GM12878 (cell line): ENCODE results near the gene LGALS4. TPM values are rescaled to one million over a fixed set of nuclear protein-coding genes. Genes with fewer than 3 reads are reported as not detected.
A peak's percentile ranks its signal among the peaks of the same experiment; 100 is the strongest.

Source experiments
- ATAC-seq: fragments of 200-7000 bp; cut with Tn5 transposase; 3 replicates; pipeline ENCODE4 v1.9.1; 2020; ENCODE audit warnings: mild to moderate bottlenecking, moderate library complexity
- BruUV-seq: library from RNA; stranded (reverse); fragments of 400-500 nt; replicated peaks from 2 replicates; lab custom pipeline; 2021; lab: Mats Ljungman, UMichigan
- CTCF ChIA-PET: fragments of 300-600 bp; sonication (Branson Sonifier 250); formaldehyde crosslinking; extraction: SDS; loops from one replicate; lab custom pipeline; 2021; ENCODE audit warnings: inconsistent platforms; lab: Yijun Ruan, JAX
- POLR2A ChIA-PET: fragments of 350-600 bp; formaldehyde crosslinking; extraction: SDS; loops from one replicate; lab custom pipeline; 2021; ENCODE audit warnings: inconsistent platforms; lab: Charles Lee
- RAD21 ChIA-PET: fragments of 300-600 bp; sonication (Branson Sonifier 250); formaldehyde crosslinking; loops from one replicate; lab custom pipeline; 2023; ENCODE audit warnings: antibody characterized with exemption; ENCODE audit not compliant: unreplicated experiment; lab: Charles Lee
- SMC1A ChIA-PET: fragments of 300-600 bp; sonication (Branson Sonifier 250); formaldehyde crosslinking; loops from one replicate; lab custom pipeline; 2023; ENCODE audit not compliant: unreplicated experiment, uncharacterized antibody; lab: Charles Lee
- DNase-seq: peaks from one replicate; pipeline ENCODE4 v3.0.0-alpha.2; 2011; ENCODE audit warnings: low read depth, low spot score
- FAIRE-seq: peaks from 3 replicates; lab custom pipeline; 2011; peaks lifted over from hg19 to GRCh38; lab: Jason Lieb, UNC
- H2AFZ ChIP-seq: 2 replicates; pipeline ENCODE4 v1.6.0; 2011; ENCODE audit warnings: low read depth, low read length, control low read depth; ENCODE audit not compliant: control insufficient read depth
- H3K27ac ChIP-seq: 2 replicates; pipeline ENCODE4 v1.5.1; 2011; ENCODE audit warnings: control low read depth; ENCODE audit not compliant: control insufficient read depth, insufficient read depth
- H3K27me3 ChIP-seq, 2 experiments: replicated peaks in 1 of 2; 2 replicates each; pipeline versions ENCODE4 v1.6.0 to v1.6.1; 2011; ENCODE audit warnings: low read length in 1 of 2; ENCODE audit not compliant: control insufficient read depth in 2 of 2, insufficient read depth in 2 of 2
- H3K36me3 ChIP-seq, 2 experiments: 2 replicates each; pipeline ENCODE4 v1.5.1; 2011; ENCODE audit warnings: low read length in 1 of 2; ENCODE audit not compliant: control insufficient read depth in 2 of 2, insufficient read depth in 2 of 2
- H3K4me1 ChIP-seq: 2 replicates; pipeline ENCODE4 v1.6.1; 2011; ENCODE audit warnings: mild to moderate bottlenecking, low read length, moderate library complexity, mixed read lengths; ENCODE audit not compliant: control insufficient read depth, insufficient read depth
- H3K4me2 ChIP-seq: 2 replicates; pipeline ENCODE4 v1.6.0; 2011; ENCODE audit warnings: control low read depth; ENCODE audit not compliant: control insufficient read depth, insufficient read depth
- H3K4me3 ChIP-seq: fragments of 200-600 bp; sonication (generic); 2 replicates; pipeline ENCODE4 v1.5.1; 2016
- H3K79me2 ChIP-seq: 2 replicates; pipeline ENCODE4 v1.6.0; 2011; ENCODE audit warnings: low read length; ENCODE audit not compliant: control insufficient read depth, insufficient read depth
- H3K9ac ChIP-seq: 2 replicates; pipeline ENCODE4 v1.8.0; 2011; ENCODE audit warnings: low read length, control low read depth, mixed read lengths; ENCODE audit not compliant: control insufficient read depth, insufficient read depth
- H3K9me3 ChIP-seq: replicated peaks from 3 replicates; pipeline ENCODE4 v1.5.1; 2011; ENCODE audit warnings: mild to moderate bottlenecking, low read length; ENCODE audit not compliant: control insufficient read depth, insufficient read depth
- H4K20me1 ChIP-seq: 2 replicates; pipeline ENCODE4 v1.6.0; 2011; ENCODE audit not compliant: control insufficient read depth, insufficient read depth
- E4F1 ChIP-seq: fragments of 450-650 bp; IDR thresholded peaks from 2 replicates; pipeline ENCODE4 v1.6.1; 2018; ENCODE audit warnings: borderline replicate concordance, mild to moderate bottlenecking; ENCODE audit not compliant: partially characterized antibody
- NR2C1 ChIP-seq: fragments of 450-650 bp; IDR thresholded peaks from 2 replicates; pipeline ENCODE4 v1.6.1; 2017; ENCODE audit warnings: antibody characterized with exemption, mild to moderate bottlenecking, moderate library complexity
- POLR2A ChIP-seq: IDR thresholded peaks from 2 replicates; pipeline ENCODE4 v1.6.1; 2011; ENCODE audit warnings: low read depth, mild to moderate bottlenecking, low read length
- STAT1 ChIP-seq: fragments of 450-650 bp; conservative IDR thresholded peaks from 2 replicates; pipeline ENCODE4 v1.6.1; 2014; ENCODE audit warnings: antibody characterized with exemption, mild to moderate bottlenecking
- WRNIP1 ChIP-seq: IDR thresholded peaks from 2 replicates; pipeline ENCODE4 v1.6.1; 2011; ENCODE audit warnings: low read depth, low read length, improper control_type of control experiment, borderline replicate concordance
- WGBS: methylation state at CpG from one replicate; pipeline ENCODE4 v1.1.6; 2016; ENCODE audit warnings: low lambda C conversion rate; ENCODE audit not compliant: insufficient replicate concordance, insufficient coverage; ENCODE audit errors: missing lambda C conversion rate; 5-methylcytosine and 5-hydroxymethylcytosine counted together
- in situ Hi-C: fragments of 300-500 bp; cut with MboI; formaldehyde crosslinking; loops from 9 replicates; pipeline ENCODE4 v1.14.3; 2018; ENCODE audit warnings: mixed read lengths
- intact Hi-C: fragments of 100-400 bp; cut with micrococcal nuclease; formaldehyde crosslinking; loops from one replicate; pipeline ENCODE4 v1.14.2; 2022; ENCODE audit not compliant: unreplicated experiment
- polyA plus RNA-seq, 11 experiments: library from polyadenylated mRNA; depleted of rRNA in 4 of 11; unstranded in 6 of 11; stranded (reverse) in 5 of 11; fragments of >200 nt; fragmentation: Nextera tagmentation in 4 of 11; fragmentation: Illumina TruSeq in 1 of 11; extraction: Ambion mirVana in 4 of 11; extraction: Trizol in 1 of 11; gene quantifications; 1 replicate in 1 of 11; 2 replicates in 10 of 11; pipeline versions ENCODE4 v1.2.1 to v1.2.3, GENCODE V29; 2011 to 2016; ENCODE audit warnings: inconsistent platforms in 2 of 11, missing spikeins in 2 of 11, low read depth in 1 of 11
- total RNA-seq, 4 experiments: library from RNA; depleted of rRNA in 3 of 4; stranded (reverse); fragments of >200 nt in 3 of 4; fragmentation: Illumina TruSeq in 1 of 4; extraction: Trizol in 1 of 4; gene quantifications; 2 replicates each; pipeline versions ENCODE4 v1.2.1 to v1.2.3, GENCODE V29; 2013 to 2021
- TF ChIP-seq, protein P1 (sequence below): fragments of 150-350 bp; IDR thresholded peaks from 2 replicates; pipeline ENCODE4 v1.6.1; 2014; ENCODE audit warnings: mild to moderate bottlenecking, low read depth, low read length

LGALS4 gene
- total and polyA plus RNA-seq, 10 of the 15 experiments (the other 5 are each of a cell fraction or from before 2014, with no cell fraction given), result 0.13 to 2.1 (median 0.26) TPM; not detected in 4

- DNase-seq (no peak), ATAC-seq (no peak), FAIRE-seq (no peak)
- ChIA-PET POLR2A (interaction anchor here (3.8 kb wide), 1 partner anchor 13 kb away, joined by 43 read pairs; the partner anchor contains the start of gene ECH1), RAD21 (interaction anchor here (0.8 to 1.2 kb wide), 3 partner anchors 14 to 42 kb away, joined by 3 to 4 read pairs (median 4); partner anchors contain the start of gene ECH1), CTCF (interaction anchor here (0.9 to 4.1 kb wide), 3 partner anchors 15 to 41 kb away, joined by 3 to 20 read pairs (median 3); no protein-coding TSS in a partner anchor), SMC1A (interaction anchor here (0.7 to 1.2 kb wide), 4 partner anchors 15 to 85 kb away, joined by 3 to 5 read pairs (median 3); partner anchors contain the start of genes MRPS12 and SARS2)
- H3K27me3 ChIP-seq, result no peaks in the 10 kb centered on the region
- BruUV-seq, result no TSS peak
- H4K20me1 ChIP-seq, result peaks cover 12% of the 10 kb centered on the region
- H3K4me1 ChIP-seq, result peaks cover 26% of the 10 kb centered on the region
- intact Hi-C loops (no loop called here), in situ Hi-C loops (no loop called here)
- peaks cover 61% of the 10 kb centered on the region for H3K79me2 ChIP-seq
- H3K27ac ChIP-seq, result no peak overlapping the region
- H3K9me3 ChIP-seq, result no peaks in the 10 kb centered on the region
- no peak overlapping the region for H2AFZ ChIP-seq
- H3K4me3 ChIP-seq, result no peak overlapping the region
- TF ChIP-seq E4F1, result no peak
- TF ChIP-seq NR2C1, result no peak
- TF ChIP-seq WRNIP1, result no peak
- no peak for TF ChIP-seq STAT1
- TF ChIP-seq POLR2A, result peak; percentile 12; the same call in 1 of the 2 replicates
- TF ChIP-seq, protein P1, sequence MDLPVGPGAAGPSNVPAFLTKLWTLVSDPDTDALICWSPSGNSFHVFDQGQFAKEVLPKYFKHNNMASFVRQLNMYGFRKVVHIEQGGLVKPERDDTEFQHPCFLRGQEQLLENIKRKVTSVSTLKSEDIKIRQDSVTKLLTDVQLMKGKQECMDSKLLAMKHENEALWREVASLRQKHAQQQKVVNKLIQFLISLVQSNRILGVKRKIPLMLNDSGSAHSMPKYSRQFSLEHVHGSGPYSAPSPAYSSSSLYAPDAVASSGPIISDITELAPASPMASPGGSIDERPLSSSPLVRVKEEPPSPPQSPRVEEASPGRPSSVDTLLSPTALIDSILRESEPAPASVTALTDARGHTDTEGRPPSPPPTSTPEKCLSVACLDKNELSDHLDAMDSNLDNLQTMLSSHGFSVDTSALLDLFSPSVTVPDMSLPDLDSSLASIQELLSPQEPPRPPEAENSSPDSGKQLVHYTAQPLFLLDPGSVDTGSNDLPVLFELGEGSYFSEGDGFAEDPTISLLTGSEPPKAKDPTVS, result no peak
- TF ChIP-seq, all 136 proteins: peak for 1
- H3K9ac ChIP-seq, result no peak overlapping the region
- 38% methylated on average over 2 of the region's 2 CpGs for WGBS
- peak overlapping the region; percentile 26 for H3K4me2 ChIP-seq
- peaks cover 29 to 54% of the 10 kb centered on the region in 2 experiments for H3K36me3 ChIP-seq
These were observed 33.4 kb upstream of the LGALS4 start for GRCh38 chr19:38846097-38846496.
